Measurements from ENCODE around the gene RNF113B.

The RNF113B gene

DNA sequence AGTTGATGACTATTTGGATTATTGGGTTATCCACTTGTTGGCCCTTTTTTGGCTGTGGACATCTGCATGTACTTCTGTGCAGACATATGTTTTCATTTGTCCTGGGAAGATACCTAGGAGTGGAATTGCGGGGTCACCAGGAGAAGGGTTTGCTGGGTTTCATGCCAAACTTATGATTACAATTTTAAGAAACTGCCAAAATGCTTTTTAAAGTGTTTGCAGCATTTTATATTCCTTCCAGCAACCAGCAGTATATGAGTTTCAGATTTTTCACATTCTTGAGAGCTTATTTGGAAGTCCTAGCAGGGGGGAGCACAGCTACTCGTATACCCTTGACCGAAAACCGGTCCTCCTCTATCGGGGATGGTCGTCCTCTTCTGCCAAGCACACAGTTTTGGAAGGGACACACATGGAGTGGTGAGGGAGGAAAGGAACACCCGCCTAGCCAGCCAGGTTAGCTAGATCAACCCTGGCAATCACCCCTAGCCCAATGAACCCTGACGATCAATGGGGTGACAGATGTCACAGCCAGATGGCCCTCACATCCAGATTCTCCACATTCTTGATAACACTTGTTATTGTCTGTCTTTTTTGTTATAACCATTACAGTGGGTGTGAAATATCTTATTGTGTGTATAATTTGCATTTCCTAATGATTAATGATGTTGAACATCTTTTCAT, 26.7 kb upstream of the RNF113B start:
- no peak for FAIRE-seq

DNA sequence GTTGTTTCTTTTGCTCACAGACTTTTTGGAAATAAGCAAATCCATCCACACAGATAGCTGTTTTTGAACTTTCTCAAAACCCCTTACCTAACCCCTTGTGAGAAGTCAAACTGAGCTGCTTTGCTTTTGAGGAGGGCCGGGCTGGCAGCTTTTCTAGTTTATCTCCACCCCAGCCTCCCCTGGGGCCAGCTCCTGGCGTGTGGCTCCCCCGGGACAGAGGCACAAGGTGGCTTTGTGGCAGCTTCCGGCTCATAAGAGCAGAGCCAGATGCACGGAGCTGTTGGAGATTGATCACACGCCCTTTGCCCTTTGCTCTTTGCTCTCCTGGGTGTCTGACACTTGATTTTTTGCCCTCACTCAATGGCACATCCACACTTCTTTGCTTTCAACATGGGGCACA, 24.9 kb upstream of the RNF113B start:
- FAIRE-seq = no peak

DNA sequence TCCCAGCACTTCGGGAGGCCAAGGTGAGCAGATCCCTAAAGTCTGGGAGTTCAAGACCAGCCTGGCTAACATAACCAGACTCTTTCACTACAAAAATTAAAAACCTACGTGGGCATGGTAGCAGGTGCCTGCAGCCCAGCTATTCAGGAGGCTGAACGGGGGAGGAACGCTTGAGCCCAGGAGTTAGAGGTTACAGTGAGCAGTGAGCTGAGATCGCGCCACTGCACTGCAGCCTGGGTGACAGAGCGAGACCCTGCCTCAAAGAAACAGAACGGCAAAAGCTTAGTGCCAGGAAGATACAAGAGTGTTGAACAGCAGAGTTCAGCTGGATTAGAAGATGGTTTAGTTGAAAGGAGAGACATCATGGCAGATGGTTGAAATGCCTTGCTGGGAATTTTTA, 24.1 kb upstream of the RNF113B start:
- no peak for FAIRE-seq

DNA sequence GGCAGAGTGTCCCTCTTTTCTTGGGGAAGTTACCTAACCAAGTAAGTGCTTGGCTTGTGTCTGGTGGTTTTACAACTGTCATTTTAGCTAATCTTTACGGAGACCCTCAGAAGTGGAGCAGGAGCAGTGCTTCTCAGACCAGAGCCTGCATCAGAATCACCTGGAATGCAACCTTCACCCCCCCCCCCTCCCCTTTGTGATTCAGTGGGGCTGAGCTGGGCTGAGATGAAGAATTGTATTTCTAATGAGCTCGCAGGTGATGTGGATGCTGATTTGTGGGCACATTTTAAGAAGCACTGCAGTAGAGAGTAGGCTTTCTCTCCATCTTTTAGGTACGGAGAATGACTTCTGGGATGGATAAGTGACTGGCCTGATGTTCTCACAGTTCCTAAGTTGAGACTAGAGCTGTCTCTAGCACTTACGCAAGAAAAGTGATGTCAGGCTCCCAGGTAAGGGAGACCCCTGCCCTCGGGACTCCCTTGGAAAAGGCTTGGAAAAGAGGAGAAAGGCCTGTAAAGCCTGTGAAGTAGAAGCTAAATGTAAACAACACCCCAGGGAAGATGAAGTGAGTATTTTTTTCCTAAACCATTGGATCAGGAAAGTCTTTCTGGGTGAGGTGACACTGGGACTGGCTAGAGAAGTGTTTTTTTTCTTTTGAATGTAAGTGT, 23.3 kb upstream of the RNF113B start:
- no peak for FAIRE-seq

DNA sequence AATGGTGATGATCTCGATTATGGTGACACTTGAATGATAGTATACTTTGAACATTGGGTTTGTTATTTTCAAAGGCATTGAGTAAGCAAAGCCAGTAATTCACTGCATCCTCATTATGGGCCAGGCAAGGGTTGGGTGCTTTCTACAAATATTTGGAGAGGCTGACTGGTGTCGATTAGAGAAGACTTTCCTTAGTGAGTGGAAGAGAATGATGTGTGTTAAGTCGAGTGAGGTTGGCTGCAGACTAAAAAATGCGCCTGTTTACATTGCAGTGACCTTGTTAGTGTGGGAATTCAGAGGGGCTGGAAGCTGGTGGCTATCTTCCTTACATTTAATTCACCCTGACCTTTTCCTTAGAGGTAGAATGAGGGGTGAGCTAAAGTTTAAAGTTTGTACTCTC, 22.4 kb upstream of the RNF113B start:
- FAIRE-seq = no peak

DNA sequence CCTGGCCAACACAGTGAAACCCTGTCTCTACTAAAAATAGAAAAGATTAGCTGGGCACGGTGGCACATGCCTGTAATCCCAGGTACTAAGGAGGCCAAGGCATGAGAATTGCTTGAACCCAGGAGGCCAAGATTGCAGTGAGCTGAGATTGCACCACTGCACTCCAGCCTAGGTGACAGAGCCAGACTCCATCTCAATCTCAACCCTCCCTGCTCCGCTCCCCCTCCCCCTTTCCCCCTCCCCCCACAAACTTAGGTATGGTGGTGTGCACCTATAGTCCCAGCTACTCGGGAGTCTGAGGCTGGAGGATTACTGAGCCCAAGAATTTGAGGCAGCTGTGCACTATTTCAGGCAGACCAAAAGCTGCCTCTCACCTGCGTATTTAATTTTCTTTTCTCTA, 21.6 kb upstream of the RNF113B start:
- no peak for FAIRE-seq

DNA sequence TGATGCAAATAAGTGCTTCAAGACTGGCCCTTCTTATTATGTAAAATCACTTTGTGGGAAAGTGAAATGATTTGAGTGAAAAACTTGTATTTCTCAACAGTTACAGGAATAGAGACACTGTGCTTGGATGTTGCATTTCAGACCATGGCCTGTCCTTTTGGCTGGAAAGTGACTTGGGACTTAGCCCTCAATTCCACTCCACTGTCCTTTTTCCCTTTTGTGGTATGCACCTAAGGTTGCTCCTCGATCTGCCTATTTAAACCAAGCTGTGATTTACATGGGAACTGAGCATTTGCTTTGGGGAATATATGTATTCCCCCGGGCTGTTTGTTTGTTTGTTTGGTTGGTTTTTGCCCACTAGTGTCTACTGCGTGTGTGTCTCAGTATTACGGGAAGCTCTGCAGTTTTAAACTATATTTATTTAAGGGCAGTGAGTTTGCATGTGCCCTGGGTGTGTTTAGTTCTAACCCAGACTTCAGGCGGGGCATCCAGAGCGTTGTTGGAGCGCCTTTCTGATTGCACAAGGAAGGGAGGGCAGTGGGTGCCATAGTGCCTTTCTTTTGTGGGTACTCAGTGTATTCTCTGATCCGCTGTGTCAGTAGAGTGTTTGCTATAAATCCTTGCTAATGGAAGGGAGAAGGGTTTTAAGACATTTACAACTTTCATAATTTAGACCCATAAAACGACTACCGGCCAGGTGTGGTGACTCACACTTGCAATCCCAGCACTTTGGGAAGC, 18.2 kb upstream of the RNF113B start:
- no peak for FAIRE-seq

DNA sequence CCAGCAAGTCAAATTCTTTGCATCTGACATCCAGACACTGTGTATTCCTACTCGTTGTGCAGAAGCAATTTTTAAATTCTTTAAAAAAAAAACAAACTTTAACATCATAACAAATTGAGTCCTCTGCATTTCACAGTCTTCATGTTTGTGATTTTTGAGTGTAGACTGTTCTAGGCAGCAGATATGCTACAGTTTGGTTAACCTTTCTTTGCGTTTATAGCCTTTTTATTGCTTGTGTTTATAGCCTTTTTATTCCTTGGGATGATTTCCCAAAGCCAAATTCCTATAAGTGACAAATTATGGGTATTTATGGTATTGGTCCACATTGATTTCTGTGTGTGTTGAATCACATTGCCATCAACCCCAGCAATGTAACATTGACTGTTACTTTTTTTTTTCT, 14.9 kb upstream of the RNF113B start:
- FAIRE-seq = no peak

DNA sequence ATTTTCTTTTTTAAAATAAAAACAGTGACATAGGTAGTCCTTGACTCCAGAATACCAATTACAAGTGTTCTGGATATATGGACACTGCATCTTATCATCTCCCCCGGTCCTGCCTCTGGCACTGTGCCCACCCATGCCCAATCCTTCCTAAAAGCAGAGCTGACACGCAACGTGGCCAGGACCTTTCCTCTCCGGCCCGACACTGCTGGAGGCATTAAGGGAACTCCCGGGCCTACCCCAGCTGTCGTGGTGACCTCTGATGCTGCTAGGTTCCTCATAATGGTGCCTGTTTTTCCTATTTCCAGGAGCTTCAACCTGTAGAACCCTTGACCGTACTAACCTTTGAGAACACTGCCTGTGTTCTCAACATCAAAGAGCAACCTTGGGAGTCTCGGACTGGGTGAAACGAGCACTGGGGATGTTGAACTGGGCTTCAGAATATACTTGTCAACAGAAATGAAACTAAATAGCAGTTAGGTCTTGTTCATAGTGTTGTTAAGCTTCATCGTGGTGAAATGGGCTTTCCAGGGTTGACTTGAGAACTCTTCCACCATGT, 13.9 kb upstream of the RNF113B start:
- no peak for FAIRE-seq

DNA sequence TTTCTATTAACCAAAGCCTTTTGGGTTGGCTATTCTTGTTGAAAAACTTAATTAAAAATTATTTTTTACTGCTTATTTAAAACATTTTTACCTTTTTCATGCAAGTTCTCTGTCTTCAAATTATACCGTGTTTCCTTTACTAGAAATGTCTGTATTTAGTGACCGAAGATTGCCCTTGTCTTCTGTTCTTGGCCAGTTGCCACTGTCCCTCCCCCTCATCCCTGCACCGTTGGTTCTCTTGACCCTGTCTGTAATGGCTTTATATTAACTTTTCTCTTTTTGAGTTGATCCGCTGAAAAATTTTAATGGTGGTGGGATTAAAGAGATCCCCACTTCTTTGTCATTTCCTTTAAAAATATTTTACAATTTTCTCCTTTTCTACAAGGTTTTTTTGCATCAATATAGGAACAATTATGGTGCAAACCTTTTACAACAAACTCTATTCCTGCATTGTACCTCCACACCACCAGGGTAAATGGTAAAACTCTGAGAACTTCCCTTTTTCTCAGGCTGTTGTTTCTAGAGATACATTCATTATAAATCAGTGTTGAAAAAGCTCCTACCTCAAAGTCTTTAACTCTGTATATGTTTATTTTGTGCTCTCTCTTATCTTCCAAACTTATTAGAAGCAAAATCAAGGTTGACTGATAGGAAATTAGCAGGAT, 12.9 kb upstream of the RNF113B start:
- no peak for FAIRE-seq

DNA sequence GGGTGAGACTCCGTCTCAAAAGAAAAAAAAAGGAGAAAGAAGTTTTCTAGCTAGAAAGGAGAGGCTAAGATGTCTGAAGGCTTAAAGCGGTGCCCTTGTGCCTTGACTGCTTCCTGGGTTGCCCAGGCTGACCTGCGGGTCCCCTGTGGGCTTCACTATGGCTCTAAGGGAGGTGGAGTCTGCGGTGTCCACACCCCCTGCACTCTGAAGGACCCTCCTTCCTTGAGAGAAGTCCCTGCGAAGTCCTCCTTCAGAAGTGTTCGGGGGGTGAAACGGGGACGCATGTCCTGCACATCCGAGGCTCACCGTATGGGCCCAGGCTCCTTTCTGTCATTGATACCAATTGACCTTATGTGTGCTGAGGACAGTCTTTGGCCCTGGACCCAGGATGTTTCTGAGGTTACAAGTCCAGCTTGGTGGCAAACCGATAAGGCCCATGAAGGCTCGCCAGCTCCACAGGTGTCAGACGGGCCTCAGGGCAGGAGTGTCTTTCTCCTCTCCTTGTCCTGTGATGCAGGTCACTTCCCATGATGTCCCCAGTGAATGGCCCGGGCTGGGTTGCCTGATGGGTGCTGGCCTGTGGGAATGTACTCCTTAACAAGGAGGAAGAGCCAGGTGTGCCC, 11.6 kb upstream of the RNF113B start:
- no peak for FAIRE-seq

DNA sequence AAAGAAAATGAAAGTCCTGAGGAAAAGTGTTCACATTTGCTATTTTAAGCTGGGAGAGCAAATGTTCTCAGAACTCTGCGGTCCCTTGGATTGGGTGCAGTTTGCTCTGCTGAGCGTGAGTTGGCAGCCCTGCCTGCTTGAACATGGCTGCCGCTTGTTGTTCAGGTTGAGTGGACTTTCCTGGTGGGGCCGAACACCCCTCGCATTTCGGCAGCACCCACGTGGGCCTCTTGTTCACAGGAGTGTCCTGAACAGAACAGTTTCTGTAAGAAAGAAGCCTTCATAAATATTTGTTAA, 10.8 kb upstream of the RNF113B start:
- no peak for FAIRE-seq

DNA sequence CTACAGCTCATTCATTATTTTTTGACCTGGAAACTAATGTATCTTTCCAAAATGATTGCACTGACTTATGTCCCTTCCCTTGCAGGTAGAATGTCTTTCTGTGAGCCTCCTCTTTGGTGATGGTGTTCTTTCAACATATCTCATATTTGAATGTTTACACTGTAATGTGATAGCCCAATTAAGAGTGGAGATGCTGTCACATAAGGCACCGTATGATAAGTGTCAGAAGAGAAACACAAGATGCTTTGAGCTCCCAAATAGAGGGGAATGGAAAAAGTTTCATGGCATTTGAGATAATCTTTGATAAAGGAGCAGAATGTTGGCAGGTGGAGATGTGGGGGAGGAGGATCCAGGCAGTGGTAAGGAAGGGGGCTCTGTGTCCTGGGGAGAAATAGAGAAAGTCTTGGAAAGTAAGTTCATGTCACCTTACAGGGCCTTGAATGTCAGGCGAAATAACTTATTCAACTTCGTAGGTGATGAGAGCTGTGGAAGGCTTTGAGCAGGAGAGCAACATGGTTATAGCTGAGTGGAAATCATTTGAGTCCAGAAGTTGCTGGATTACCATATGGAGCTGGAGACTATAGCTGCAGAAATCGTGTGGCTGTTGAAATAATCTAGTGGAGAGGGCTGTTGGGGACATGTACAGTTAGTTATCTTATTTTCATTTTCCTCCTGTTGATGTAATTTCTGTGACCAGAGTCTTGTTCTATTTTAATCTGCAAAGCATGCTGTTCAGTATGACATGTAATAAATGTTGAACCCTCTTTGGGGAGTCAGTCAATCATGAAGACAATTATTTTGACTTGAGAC, 10.3 kb upstream of the RNF113B start:
- no peak for FAIRE-seq

DNA sequence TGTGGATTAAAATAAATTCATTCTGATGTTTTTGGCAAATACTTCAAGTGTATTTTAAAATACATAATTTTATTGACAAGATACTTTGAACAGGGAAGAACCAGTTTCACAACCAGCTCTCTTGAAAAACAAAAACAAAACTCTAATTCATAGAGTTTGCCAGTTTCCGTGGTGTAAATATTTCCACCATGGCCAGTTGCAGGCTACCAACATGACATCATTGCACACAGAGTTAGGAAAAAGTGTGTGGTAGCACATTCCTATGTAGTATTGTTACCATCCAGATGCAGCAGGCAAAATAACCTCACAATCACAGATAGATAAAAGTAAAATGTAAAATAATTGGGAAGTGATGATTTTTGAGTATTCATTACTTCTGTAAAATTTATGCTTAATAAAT, 7.7 kb upstream of the RNF113B start:
- no peak for FAIRE-seq

DNA sequence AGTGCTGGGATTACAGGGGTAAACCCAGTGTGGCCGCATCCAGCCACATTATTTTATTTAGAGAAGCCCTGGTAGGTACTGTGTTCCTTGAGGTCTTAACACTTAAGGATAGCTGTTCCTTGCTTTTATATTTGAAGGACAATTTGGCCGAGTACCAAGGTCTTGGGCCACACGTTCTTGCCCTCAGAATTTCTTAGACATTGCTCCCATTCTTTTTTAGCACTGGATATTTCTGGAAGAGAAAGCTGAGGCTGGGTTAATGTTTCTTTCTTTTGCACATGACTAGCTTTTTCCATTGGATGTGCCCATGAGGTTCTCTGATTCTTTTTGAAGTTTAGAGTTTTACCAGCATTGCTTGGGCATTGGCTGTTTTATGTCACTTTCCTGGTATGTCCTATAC, 5.5 kb upstream of the RNF113B start:
- no peak for FAIRE-seq

DNA sequence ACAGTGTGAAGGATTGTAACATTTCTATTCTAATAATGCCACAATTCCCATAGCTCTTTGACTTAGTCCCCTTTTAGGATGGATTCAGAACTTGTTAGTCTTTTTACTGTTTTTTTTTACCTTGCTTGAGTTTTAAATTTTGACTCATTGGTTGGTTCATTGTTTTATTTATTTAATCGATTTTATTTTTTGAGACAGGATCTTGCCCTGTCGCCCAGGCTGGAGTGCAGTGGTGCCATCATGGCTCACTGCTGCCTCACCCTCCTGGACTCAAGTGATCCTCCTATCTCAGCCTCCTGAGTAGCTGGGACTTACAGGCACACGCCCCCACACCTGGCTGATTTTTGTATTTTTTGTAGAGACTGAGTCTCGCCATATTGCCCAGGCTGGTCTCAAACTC, 5.1 kb upstream of the RNF113B start:
- no peak for FAIRE-seq

DNA sequence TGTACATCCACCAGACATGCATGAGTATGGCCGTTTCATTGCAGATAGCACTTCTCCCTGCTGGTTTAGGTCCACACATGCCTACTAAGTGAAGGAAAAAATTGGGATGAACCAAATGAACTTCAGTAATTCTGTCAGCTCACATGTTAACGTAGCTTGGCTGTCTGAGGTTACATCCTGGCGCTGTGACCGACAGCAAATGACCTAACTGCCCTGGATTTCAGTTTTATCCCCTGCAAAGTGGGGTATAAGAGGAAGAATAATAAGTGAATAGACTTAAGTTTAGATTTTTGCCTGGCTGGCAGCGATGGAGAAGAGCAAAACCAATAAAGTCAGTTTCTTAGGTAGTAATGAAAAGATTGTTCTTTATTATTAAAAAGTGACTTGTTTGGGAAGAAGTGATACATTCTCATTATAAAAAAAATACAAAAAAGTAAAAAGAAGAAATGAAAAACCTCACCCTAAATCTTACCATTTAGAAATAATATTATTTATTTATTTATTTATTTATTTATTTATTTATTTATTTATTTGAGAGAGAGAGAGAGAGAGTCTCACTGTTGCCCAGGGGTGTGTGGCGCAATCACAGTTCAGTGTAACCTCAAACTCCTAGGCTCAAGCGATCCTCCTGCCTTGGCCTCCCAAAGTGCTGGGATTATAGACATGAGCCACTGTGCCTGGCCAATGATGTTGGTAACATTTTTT, 4.2 kb upstream of the RNF113B start:
- FAIRE-seq = no peak

DNA sequence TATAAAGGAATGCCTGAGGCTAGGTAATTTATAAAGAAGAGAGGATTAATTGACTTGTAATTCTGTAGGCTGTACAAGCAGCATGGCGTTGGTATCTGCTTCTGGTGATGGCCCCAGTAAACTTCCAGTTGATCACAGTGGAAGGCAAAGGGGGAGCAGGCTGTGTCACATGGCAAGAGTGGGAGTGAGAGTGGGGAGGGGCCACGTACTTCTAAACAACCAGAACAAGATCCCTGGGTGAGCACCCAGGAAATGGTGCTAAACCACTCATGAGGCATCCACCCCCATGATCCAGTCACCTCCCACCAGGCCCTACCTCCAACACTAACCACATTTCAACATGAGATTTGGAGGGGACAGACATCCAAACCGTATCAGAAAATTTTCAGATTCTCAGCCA, 3.0 kb upstream of the RNF113B start:
- FAIRE-seq = no peak

DNA sequence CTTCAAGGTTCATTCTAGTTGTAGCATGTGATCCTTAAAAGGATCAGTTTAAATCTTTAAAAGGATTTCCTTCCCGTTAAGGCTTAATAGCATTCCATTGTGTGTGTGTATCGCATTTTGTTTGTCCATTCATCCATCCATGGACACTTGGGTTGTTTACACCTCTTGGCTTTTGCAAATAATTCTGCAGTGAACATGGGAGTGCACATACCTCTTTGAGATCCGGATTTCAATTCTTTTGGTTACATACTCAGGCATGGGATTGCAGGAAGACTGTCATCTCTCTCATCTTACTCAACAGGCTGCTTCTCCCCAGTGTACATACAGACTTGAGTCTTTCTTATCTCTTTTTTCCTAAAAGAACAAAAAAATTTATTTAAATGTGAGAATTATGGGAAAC, 1.2 kb downstream of the RNF113B start:
- no peak for FAIRE-seq

DNA sequence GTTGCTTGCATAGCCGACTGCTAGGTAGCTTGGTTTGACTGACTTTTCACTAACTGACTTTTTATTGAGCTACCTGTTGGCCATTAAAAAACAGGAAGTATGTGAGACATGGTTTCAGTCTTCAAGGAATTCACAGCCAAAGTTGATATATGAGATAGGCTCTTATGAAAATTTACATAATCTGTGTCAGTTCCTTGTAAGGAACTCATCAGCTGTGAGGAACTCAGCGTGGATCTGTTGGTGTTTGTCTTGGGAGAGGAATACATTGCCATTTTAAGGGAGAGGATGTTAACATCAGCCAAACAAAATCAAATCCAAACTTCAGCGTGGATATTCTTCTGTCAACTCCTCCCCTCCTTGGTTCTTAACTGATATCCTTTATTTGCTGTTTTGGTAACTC, 2.0 kb downstream of the RNF113B start:
- no peak for FAIRE-seq

DNA sequence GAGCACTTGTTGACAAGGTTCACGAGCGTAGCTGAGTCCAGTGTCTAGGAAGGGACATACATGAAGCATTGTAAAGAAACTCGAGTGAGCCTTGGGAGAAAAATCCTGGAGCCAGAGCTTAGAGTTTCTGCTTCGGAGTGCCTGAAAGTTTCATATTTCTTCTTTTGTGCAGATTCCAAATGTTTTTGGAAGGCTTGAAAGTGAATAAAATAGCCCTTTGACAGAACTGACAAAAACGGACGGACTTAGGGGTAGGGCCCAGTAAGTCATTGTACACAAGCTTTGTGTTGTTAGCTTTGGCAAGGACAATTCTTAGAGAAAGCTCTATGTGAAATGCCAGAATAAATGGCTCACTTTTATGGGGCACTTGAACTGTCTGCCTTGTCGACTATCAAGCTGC, 2.8 kb downstream of the RNF113B start:
- FAIRE-seq = no peak
